H9 (cell line): ENCODE results near the gene CMPK2. TPM values are rescaled to one million over a fixed set of nuclear protein-coding genes. Genes with fewer than 3 reads are reported as not detected.

Experiments
- DNase-seq: peaks from one replicate; pipeline ENCODE4 v3.0.0-alpha.2; 2017
- H2AFZ ChIP-seq: one replicate; pipeline ENCODE4 v1.6.1; 2013; ENCODE audit warnings: mild to moderate bottlenecking, low read length, control low read depth, moderate library complexity
- H2AK5ac ChIP-seq: 2 replicates; pipeline ENCODE4 v1.6.1; 2013; ENCODE audit warnings: low read length, control low read depth, mixed read lengths; ENCODE audit not compliant: insufficient read length
- H2BK120ac ChIP-seq: one replicate; pipeline ENCODE4 v1.6.1; 2013; ENCODE audit warnings: low read depth, mild to moderate bottlenecking, low read length, control low read depth, inconsistent platforms; ENCODE audit not compliant: poor library complexity, severe bottlenecking
- H2BK12ac ChIP-seq: 2 replicates; pipeline ENCODE4 v1.6.1; 2013; ENCODE audit warnings: low read length, control low read depth, mixed read lengths, low read depth; ENCODE audit not compliant: insufficient read length
- H2BK15ac ChIP-seq: 2 replicates; pipeline ENCODE4 v1.6.1; 2013; ENCODE audit warnings: low read depth, low read length, control low read depth
- H2BK20ac ChIP-seq: one replicate; pipeline ENCODE4 v1.6.1; 2013; ENCODE audit warnings: low read depth, mild to moderate bottlenecking, low read length, control low read depth, inconsistent platforms; ENCODE audit not compliant: poor library complexity, severe bottlenecking
- H2BK5ac ChIP-seq: 2 replicates; pipeline ENCODE4 v1.6.1; 2013; ENCODE audit warnings: low read length, control low read depth, mixed read lengths; ENCODE audit not compliant: insufficient read length
- H3K14ac ChIP-seq: 2 replicates; pipeline ENCODE4 v1.6.1; 2013; ENCODE audit warnings: low read length, control low read depth; ENCODE audit not compliant: insufficient read depth
- H3K18ac ChIP-seq: 2 replicates; pipeline ENCODE4 v1.6.1; 2013; ENCODE audit warnings: low read depth, mild to moderate bottlenecking, mixed read lengths, low read length, control low read depth; ENCODE audit not compliant: insufficient read length
- H3K23ac ChIP-seq: 2 replicates; pipeline ENCODE4 v1.6.1; 2013; ENCODE audit warnings: low read length, control low read depth, mixed read lengths, low read depth; ENCODE audit not compliant: insufficient read length
- H3K23me2 ChIP-seq: 2 replicates; pipeline ENCODE4 v1.6.1; 2013; ENCODE audit warnings: low read depth, mild to moderate bottlenecking, mixed read lengths, low read length, control low read depth; ENCODE audit not compliant: insufficient read length, poor library complexity, severe bottlenecking
- H3K27ac ChIP-seq: 2 replicates; pipeline ENCODE4 v1.5.1; 2013; ENCODE audit warnings: low read length, control low read depth, mixed read lengths, low read depth; ENCODE audit not compliant: insufficient read length
- H3K27me3 ChIP-seq: 2 replicates; pipeline ENCODE4 v1.6.1; 2013; ENCODE audit warnings: low read length, control low read depth, inconsistent platforms; ENCODE audit not compliant: insufficient read depth
- H3K4ac ChIP-seq: 2 replicates; pipeline ENCODE4 v1.6.1; 2013; ENCODE audit warnings: low read depth, mild to moderate bottlenecking, control low read depth, inconsistent platforms, low read length, moderate library complexity
- H3K4me1 ChIP-seq: 2 replicates; pipeline ENCODE4 v1.6.1; 2013; ENCODE audit warnings: low read length, control low read depth, inconsistent platforms; ENCODE audit not compliant: insufficient read depth
- H3K4me2 ChIP-seq: 2 replicates; pipeline ENCODE4 v1.6.1; 2013; ENCODE audit warnings: low read length, control low read depth, mixed read lengths; ENCODE audit not compliant: insufficient read length, insufficient read depth
- H3K56ac ChIP-seq: 2 replicates; pipeline ENCODE4 v1.6.1; 2013; ENCODE audit warnings: low read depth, mild to moderate bottlenecking, mixed read lengths, low read length, control low read depth; ENCODE audit not compliant: insufficient read length
- H3K79me1 ChIP-seq: 2 replicates; pipeline ENCODE4 v1.6.1; 2013; ENCODE audit warnings: low read depth, mild to moderate bottlenecking, moderate library complexity, low read length, control low read depth, inconsistent platforms; ENCODE audit not compliant: insufficient read depth, poor library complexity, severe bottlenecking
- H3K79me2 ChIP-seq: 2 replicates; pipeline ENCODE4 v1.6.1; 2013; ENCODE audit warnings: low read length, control low read depth, inconsistent platforms; ENCODE audit not compliant: insufficient read depth
- H3K9ac ChIP-seq: 2 replicates; pipeline ENCODE4 v1.6.1; 2013; ENCODE audit warnings: low read length, control low read depth, mixed read lengths; ENCODE audit not compliant: insufficient read length; ENCODE audit errors: extremely low read depth
- H3K9me3 ChIP-seq: one replicate; pipeline ENCODE4 v1.6.1; 2013; ENCODE audit warnings: low read depth, low read length, inconsistent platforms; ENCODE audit not compliant: control insufficient read depth
- H3T11ph ChIP-seq: one replicate; pipeline ENCODE4 v1.6.1; 2013; ENCODE audit warnings: mild to moderate bottlenecking, low read length, control low read depth, inconsistent platforms
- H4K20me1 ChIP-seq: one replicate; pipeline ENCODE4 v1.6.1; 2013; ENCODE audit not compliant: control insufficient read depth, insufficient read length, insufficient read depth
- H4K5ac ChIP-seq: 2 replicates; pipeline ENCODE4 v1.6.1; 2013; ENCODE audit warnings: low read depth, mild to moderate bottlenecking, mixed read lengths, low read length, control low read depth; ENCODE audit not compliant: insufficient read length
- H4K8ac ChIP-seq: replicated peaks from 2 replicates; pipeline ENCODE4 v1.6.1; 2013; ENCODE audit warnings: low read length, control low read depth, mixed read lengths, low read depth; ENCODE audit not compliant: insufficient read length
- H4K91ac ChIP-seq: 2 replicates; pipeline ENCODE4 v1.6.1; 2013; ENCODE audit warnings: low read depth, mild to moderate bottlenecking, moderate library complexity, mixed read lengths, low read length, control low read depth; ENCODE audit not compliant: insufficient read length
- H3K27ac Mint-ChIP-seq, 3 experiments: 2 replicates in 2 of 3; 3 replicates in 1 of 3; pipeline ENCODE4 v1.8.0; 2020 to 2021; ENCODE audit warnings: mixed read lengths in 3 of 3, mild to moderate bottlenecking in 1 of 3, moderate library complexity in 1 of 3
- H3K27me3 Mint-ChIP-seq: 2 replicates; pipeline ENCODE4 v1.8.0; 2021; ENCODE audit warnings: low read depth, mild to moderate bottlenecking, moderate library complexity, mixed read lengths
- H3K36me3 Mint-ChIP-seq, 3 experiments: 2 replicates in 2 of 3; 3 replicates in 1 of 3; pipeline ENCODE4 v1.8.0; 2020 to 2021; ENCODE audit warnings: low read depth in 3 of 3, mixed read lengths in 3 of 3; ENCODE audit not compliant: insufficient read depth in 1 of 3
- H3K4me1 Mint-ChIP-seq, 2 experiments: 2 replicates each; pipeline ENCODE4 v1.8.0; 2020; ENCODE audit warnings: mixed read lengths in 2 of 2
- H3K4me3 Mint-ChIP-seq, 2 experiments: 2 replicates in 1 of 2; 3 replicates in 1 of 2; pipeline ENCODE4 v1.8.0; 2020 to 2021; ENCODE audit warnings: mild to moderate bottlenecking in 2 of 2, mixed read lengths in 2 of 2, moderate library complexity in 1 of 2
- H3K9me3 Mint-ChIP-seq, 2 experiments: 2 replicates in 1 of 2; 3 replicates in 1 of 2; pipeline ENCODE4 v1.8.0; 2020; ENCODE audit warnings: mild to moderate bottlenecking in 2 of 2, mixed read lengths in 2 of 2, moderate library complexity in 1 of 2
- WGBS: extraction: QIAGEN DNeasy Blood & Tissue Kit; methylation state at CpG from one replicate; pipeline ENCODE4 v1.1.7; 2013; ENCODE audit warnings: missing lambda C conversion rate, low lambda C conversion rate, mixed read lengths; ENCODE audit not compliant: insufficient read length; ENCODE audit errors: extremely low coverage; 5-methylcytosine and 5-hydroxymethylcytosine counted together
- total RNA-seq: library from RNA; stranded (reverse); gene quantifications from 2 replicates; pipeline ENCODE4 v1.2.1, GENCODE V29; 2021
- TF ChIP-seq, protein P1 (sequence below): fragments of 200-600 bp; sonication (generic); conservative IDR thresholded peaks from 3 replicates; pipeline ENCODE4 v1.8.0; 2021; ENCODE audit warnings: antibody characterized with exemption, mild to moderate bottlenecking

Gene CMPK2
- total RNA-seq, 1 experiment from 2014 or later, result 0.90 TPM

DNA sequence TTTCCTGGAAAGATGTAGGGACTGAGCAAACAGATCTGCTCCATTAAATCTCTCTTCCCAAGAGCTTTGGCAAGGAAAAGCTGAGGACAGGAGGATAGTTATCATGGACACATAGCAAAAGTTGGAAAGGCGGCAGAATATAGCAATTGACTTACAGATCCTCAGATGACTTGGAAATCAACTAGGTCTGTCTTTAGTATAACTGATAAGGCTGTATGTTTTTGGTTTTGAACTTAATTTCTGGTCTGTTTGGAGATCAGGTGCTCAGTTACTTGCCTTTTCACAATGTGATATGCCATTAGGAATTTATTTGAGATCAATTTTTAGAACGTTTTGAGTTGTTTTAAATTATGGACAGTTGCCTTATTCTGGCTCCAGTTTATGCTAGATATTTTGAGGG is 19.8 kb upstream of the CMPK2 start:
- H3K9ac ChIP-seq, result no peak overlapping the region
- H2BK20ac ChIP-seq, result no peak overlapping the region
- H3K27me3 Mint-ChIP-seq, result peaks cover 2% of the 10 kb centered on the region
- H3K9me3 Mint-ChIP-seq, result peaks cover 10 to 13% of the 10 kb centered on the region in 2 experiments
- no peaks in the 10 kb centered on the region for H3K79me2 ChIP-seq
- no peak overlapping the region for H3K4me2 ChIP-seq
- no peak overlapping the region for H3K18ac ChIP-seq
- no peak overlapping the region for H2BK120ac ChIP-seq
- no peaks in the 10 kb centered on the region for H3K27me3 ChIP-seq
- H2BK12ac ChIP-seq, result no peak overlapping the region
- no peak overlapping the region for H3K14ac ChIP-seq
- H2AK5ac ChIP-seq, result no peak overlapping the region
- no peak overlapping the region for H2BK5ac ChIP-seq
- H3K4ac ChIP-seq, result no peak overlapping the region
- H3K4me1 ChIP-seq, result no peaks in the 10 kb centered on the region
- DNase-seq, result no peak
- no peak overlapping the region for H3K56ac ChIP-seq
- H4K5ac ChIP-seq, result no peak overlapping the region
- H4K8ac ChIP-seq, result no peak overlapping the region
- H3K4me1 Mint-ChIP-seq, result no peaks in the 10 kb centered on the region
- H3K23ac ChIP-seq, result no peak overlapping the region
- no peaks in the 10 kb centered on the region for H3K9me3 ChIP-seq
- TF ChIP-seq, protein P1, sequence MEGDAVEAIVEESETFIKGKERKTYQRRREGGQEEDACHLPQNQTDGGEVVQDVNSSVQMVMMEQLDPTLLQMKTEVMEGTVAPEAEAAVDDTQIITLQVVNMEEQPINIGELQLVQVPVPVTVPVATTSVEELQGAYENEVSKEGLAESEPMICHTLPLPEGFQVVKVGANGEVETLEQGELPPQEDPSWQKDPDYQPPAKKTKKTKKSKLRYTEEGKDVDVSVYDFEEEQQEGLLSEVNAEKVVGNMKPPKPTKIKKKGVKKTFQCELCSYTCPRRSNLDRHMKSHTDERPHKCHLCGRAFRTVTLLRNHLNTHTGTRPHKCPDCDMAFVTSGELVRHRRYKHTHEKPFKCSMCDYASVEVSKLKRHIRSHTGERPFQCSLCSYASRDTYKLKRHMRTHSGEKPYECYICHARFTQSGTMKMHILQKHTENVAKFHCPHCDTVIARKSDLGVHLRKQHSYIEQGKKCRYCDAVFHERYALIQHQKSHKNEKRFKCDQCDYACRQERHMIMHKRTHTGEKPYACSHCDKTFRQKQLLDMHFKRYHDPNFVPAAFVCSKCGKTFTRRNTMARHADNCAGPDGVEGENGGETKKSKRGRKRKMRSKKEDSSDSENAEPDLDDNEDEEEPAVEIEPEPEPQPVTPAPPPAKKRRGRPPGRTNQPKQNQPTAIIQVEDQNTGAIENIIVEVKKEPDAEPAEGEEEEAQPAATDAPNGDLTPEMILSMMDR, result no peak
- no peak overlapping the region for H2AFZ ChIP-seq
- peaks cover 0 to 6% (median 2%) of the 10 kb centered on the region in 3 experiments; a peak in 3 of 7 replicates for H3K36me3 Mint-ChIP-seq
- no peak overlapping the region for H3K27ac ChIP-seq
- no peak overlapping the region for H4K91ac ChIP-seq
- H3K27ac Mint-ChIP-seq, result no peak overlapping the region
- H3T11ph ChIP-seq, result no peak overlapping the region
- no peaks in the 10 kb centered on the region for H3K23me2 ChIP-seq
- no peaks in the 10 kb centered on the region for H3K79me1 ChIP-seq
- H3K4me3 Mint-ChIP-seq, result no peak overlapping the region
- WGBS, result no CpG with 5 or more reads among the region's 2 CpGs
- H2BK15ac ChIP-seq, result no peak overlapping the region
- no peaks in the 10 kb centered on the region for H4K20me1 ChIP-seq
